HG03025 (cell line): ENCODE measurements around the gene FBXL14.

Experiments used
- ATAC-seq: cut with Tn5 transposase; IDR thresholded peaks from one replicate; pipeline ENCODE4 v1.9.1; 2021; ENCODE audit warnings: mild to moderate bottlenecking, moderate library complexity; ENCODE audit not compliant: unreplicated experiment, low FRiP score

The FBXL14 gene

GRCh38 chr12:1594261-1595025 lies at the start of gene FBXL14:
Gene FBXL14 (minus strand): TSS chr12:1594581. CDS start chr12:1594066, 515 bp downstream.
- ATAC-seq: peak; percentile 50

- no peak for ATAC-seq
Observed at GRCh38 chr12:1643905-1644533, 49.6 kb upstream of the FBXL14 start.

GRCh38 chr12:1643043-1643442 lies 48.7 kb upstream of the FBXL14 start:
- ATAC-seq: no peak

- no peak for ATAC-seq
Observed at GRCh38 chr12:1642513-1642912, 48.1 kb upstream of the FBXL14 start.

GRCh38 chr12:1640328-1641234 lies 46.2 kb upstream of the FBXL14 start:
- ATAC-seq: no peak

- no peak for ATAC-seq
Observed at GRCh38 chr12:1639538-1639937, 45.2 kb upstream of the FBXL14 start.

GRCh38 chr12:1638203-1638602 lies 43.8 kb upstream of the FBXL14 start:
- ATAC-seq: no peak

- no peak for ATAC-seq
Observed at GRCh38 chr12:1635301-1636095, 41.1 kb upstream of the FBXL14 start.

GRCh38 chr12:1634590-1635191 lies 40.3 kb upstream of the FBXL14 start:
- ATAC-seq: no peak

- ATAC-seq: no peak
Observed at GRCh38 chr12:1634149-1634548, 39.8 kb upstream of the FBXL14 start.

- ATAC-seq: no peak
Observed at GRCh38 chr12:1633459-1633858, 39.1 kb upstream of the FBXL14 start.

- no peak for ATAC-seq
Observed at GRCh38 chr12:1632702-1633101, 38.3 kb upstream of the FBXL14 start.

- ATAC-seq: no peak
Observed at GRCh38 chr12:1630827-1631591, 36.6 kb upstream of the FBXL14 start.

GRCh38 chr12:1630133-1630826 lies 35.9 kb upstream of the FBXL14 start:
- no peak for ATAC-seq

GRCh38 chr12:1629338-1630132 lies 35.2 kb upstream of the FBXL14 start:
- no peak for ATAC-seq

GRCh38 chr12:1628666-1629337 lies 34.4 kb upstream of the FBXL14 start, which contains the start of gene WNT5B:
Gene WNT5B (plus strand): TSS chr12:1629231. CDS start chr12:1631355, 2,124 bp downstream.
- ATAC-seq: no peak

GRCh38 chr12:1622406-1622805 lies 28.0 kb upstream of the FBXL14 start:
- ATAC-seq: no peak
